ENCODE results near the gene TLR4.

GRCh38 chr9:117718085-117718484 lies 13.9 kb downstream of the TLR4 start:
- no peak for TF ChIP-seq POLR2A (IDR thresholded peaks at IDR 0.05)
- no peak for TF ChIP-seq CTCF (IDR thresholded peaks at IDR 0.05)
